CD14-positive monocyte (primary cell): Measurements from ENCODE around the gene CLUH. TPM values are rescaled to one million over a fixed set of nuclear protein-coding genes. Genes with fewer than 3 reads are reported as not detected.

Experiments
- DNase-seq, 3 donors: peaks; one replicate each; pipeline ENCODE4 v3.0.0-alpha.2; 2011 to 2022
- H2AFZ ChIP-seq: 2 replicates; pipeline ENCODE4 v1.6.0; 2012; ENCODE audit warnings: mild to moderate bottlenecking, low read depth, low read length, inconsistent platforms; ENCODE audit not compliant: insufficient read depth, poor library complexity, severe bottlenecking
- H3K27ac ChIP-seq, 2 donors: 1 replicate in 1 of 2; 2 replicates in 1 of 2; pipeline ENCODE4 v1.5.1; 2012 to 2013; ENCODE audit warnings: low read length in 2 of 2, control low read depth in 1 of 2, inconsistent platforms in 1 of 2, low read depth in 1 of 2, mild to moderate bottlenecking in 1 of 2
- H3K27me3 ChIP-seq, 2 donors: one replicate each; pipeline versions ENCODE4 v1.6.0 to v1.6.1; 2011 to 2013; ENCODE audit warnings: low read length in 2 of 2; ENCODE audit not compliant: control insufficient read depth in 2 of 2, insufficient read depth in 2 of 2
- H3K36me3 ChIP-seq, 2 donors: replicated peaks in 1 of 2; 1 replicate in 1 of 2; 2 replicates in 1 of 2; pipeline versions ENCODE4 v1.5.1 to v1.6.1; 2012 to 2013; ENCODE audit warnings: low read length in 2 of 2, control low read depth in 1 of 2, inconsistent platforms in 1 of 2, mild to moderate bottlenecking in 1 of 2; ENCODE audit not compliant: insufficient read depth in 2 of 2, control insufficient read depth in 1 of 2
- H3K4me1 ChIP-seq, 2 donors: 1 replicate in 1 of 2; 2 replicates in 1 of 2; pipeline versions ENCODE4 v1.5.1 to v1.6.1; 2012 to 2013; ENCODE audit warnings: low read length in 2 of 2, control low read depth in 1 of 2, inconsistent platforms in 1 of 2, mild to moderate bottlenecking in 1 of 2, moderate library complexity in 1 of 2; ENCODE audit not compliant: insufficient read depth in 2 of 2, control insufficient read depth in 1 of 2
- H3K4me2 ChIP-seq: replicated peaks from 2 replicates; pipeline ENCODE3; 2012; ENCODE audit warnings: low read length, moderate library complexity, mild to moderate bottlenecking; ENCODE audit not compliant: poor library complexity, severe bottlenecking; ENCODE audit errors: extremely low read depth
- H3K4me3 ChIP-seq, 3 experiments: fragments of 200-600 bp in 1 of 3; sonication (generic) in 1 of 3; replicated peaks in 1 of 3; 1 replicate in 2 of 3; 2 replicates in 1 of 3; pipeline ENCODE4 v1.5.1; 2011 to 2013; ENCODE audit warnings: low read length in 3 of 3, mild to moderate bottlenecking in 3 of 3, control low read depth in 2 of 3, low read depth in 2 of 3, inconsistent platforms in 1 of 3, moderate library complexity in 1 of 3
- H3K79me2 ChIP-seq: 2 replicates; pipeline ENCODE4 v1.6.0; 2012; ENCODE audit warnings: mild to moderate bottlenecking, control low read depth, inconsistent platforms, low read length, moderate library complexity; ENCODE audit not compliant: insufficient read depth
- H3K9ac ChIP-seq: 2 replicates; pipeline ENCODE4 v1.6.0; 2017; ENCODE audit warnings: low read length, mild to moderate bottlenecking; ENCODE audit not compliant: insufficient read depth, poor library complexity, severe bottlenecking
- H3K9me3 ChIP-seq, 2 donors: replicated peaks in 1 of 2; 1 replicate in 1 of 2; 2 replicates in 1 of 2; pipeline versions ENCODE4 v1.5.1 to v1.6.1; 2012 to 2013; ENCODE audit warnings: low read length in 2 of 2, control low read depth in 1 of 2; ENCODE audit not compliant: control insufficient read depth in 1 of 2, insufficient read depth in 1 of 2
- H4K20me1 ChIP-seq: 2 replicates; pipeline ENCODE4 v1.6.0; 2012; ENCODE audit warnings: mild to moderate bottlenecking, low read length, control low read depth, moderate library complexity; ENCODE audit not compliant: insufficient read depth
- H3K27ac Mint-ChIP-seq, 7 donors: one replicate each; pipeline ENCODE4 v1.8.0; 2020; ENCODE audit warnings: mild to moderate bottlenecking in 7 of 7, mixed read lengths in 7 of 7, moderate library complexity in 6 of 7, inconsistent platforms in 2 of 7
- H3K27me3 Mint-ChIP-seq, 3 donors: one replicate each; pipeline ENCODE4 v1.8.0; 2021 to 2022; ENCODE audit warnings: low read depth in 3 of 3, mild to moderate bottlenecking in 3 of 3, mixed read lengths in 3 of 3, moderate library complexity in 3 of 3, inconsistent platforms in 1 of 3
- H3K36me3 Mint-ChIP-seq, 2 donors: one replicate each; pipeline ENCODE4 v1.8.0; 2020; ENCODE audit warnings: mixed read lengths in 2 of 2, inconsistent platforms in 1 of 2, mild to moderate bottlenecking in 1 of 2
- H3K4me1 Mint-ChIP-seq: one replicate; pipeline ENCODE4 v1.8.0; 2020; ENCODE audit warnings: mild to moderate bottlenecking, mixed read lengths
- H3K4me3 Mint-ChIP-seq, 2 donors: one replicate each; pipeline ENCODE4 v1.8.0; 2020; ENCODE audit warnings: mild to moderate bottlenecking in 2 of 2, mixed read lengths in 2 of 2, moderate library complexity in 1 of 2
- H3K9me3 Mint-ChIP-seq, 7 donors: one replicate each; pipeline ENCODE4 v1.8.0; 2020 to 2022; ENCODE audit warnings: mixed read lengths in 7 of 7, mild to moderate bottlenecking in 6 of 7, moderate library complexity in 6 of 7, inconsistent platforms in 2 of 7
- WGBS: methylation state at CpG from one replicate; pipeline ENCODE4 v1.1.5; 2013; ENCODE audit warnings: missing lambda C conversion rate; ENCODE audit not compliant: insufficient coverage; 5-methylcytosine and 5-hydroxymethylcytosine counted together
- intact Hi-C, 2 donors: fragments of 100-400 bp; cut with micrococcal nuclease; formaldehyde crosslinking; loops; one replicate each; pipeline versions ENCODE4 v1.15.0 to v1.15.1; 2023
- polyA plus RNA-seq, 3 donors: library from polyadenylated mRNA; depleted of rRNA in 1 of 3; unstranded in 2 of 3; stranded (reverse) in 1 of 3; fragments of 300-500 nt in 2 of 3; fragments of >200 nt in 1 of 3; fragmentation: Illumina TruSeq in 2 of 3; gene quantifications; 1 replicate in 2 of 3; 2 replicates in 1 of 3; pipeline ENCODE4 v1.2.3, GENCODE V29; 2012 to 2021
- TF ChIP-seq, protein P1 (sequence below): fragments of 200-600 bp; IDR thresholded peaks from one replicate; pipeline ENCODE4 v1.8.0; 2022; ENCODE audit warnings: antibody characterized with exemption, mild to moderate bottlenecking

CLUH gene
- polyA plus RNA-seq, 3 donors = 1.6 to 26.2 (median 4.2) TPM

- no peaks in the 10 kb centered on the region for H3K9me3 Mint-ChIP-seq
- WGBS = 62% methylated on average over 45 of the region's 55 CpGs
- TF ChIP-seq, protein P1, sequence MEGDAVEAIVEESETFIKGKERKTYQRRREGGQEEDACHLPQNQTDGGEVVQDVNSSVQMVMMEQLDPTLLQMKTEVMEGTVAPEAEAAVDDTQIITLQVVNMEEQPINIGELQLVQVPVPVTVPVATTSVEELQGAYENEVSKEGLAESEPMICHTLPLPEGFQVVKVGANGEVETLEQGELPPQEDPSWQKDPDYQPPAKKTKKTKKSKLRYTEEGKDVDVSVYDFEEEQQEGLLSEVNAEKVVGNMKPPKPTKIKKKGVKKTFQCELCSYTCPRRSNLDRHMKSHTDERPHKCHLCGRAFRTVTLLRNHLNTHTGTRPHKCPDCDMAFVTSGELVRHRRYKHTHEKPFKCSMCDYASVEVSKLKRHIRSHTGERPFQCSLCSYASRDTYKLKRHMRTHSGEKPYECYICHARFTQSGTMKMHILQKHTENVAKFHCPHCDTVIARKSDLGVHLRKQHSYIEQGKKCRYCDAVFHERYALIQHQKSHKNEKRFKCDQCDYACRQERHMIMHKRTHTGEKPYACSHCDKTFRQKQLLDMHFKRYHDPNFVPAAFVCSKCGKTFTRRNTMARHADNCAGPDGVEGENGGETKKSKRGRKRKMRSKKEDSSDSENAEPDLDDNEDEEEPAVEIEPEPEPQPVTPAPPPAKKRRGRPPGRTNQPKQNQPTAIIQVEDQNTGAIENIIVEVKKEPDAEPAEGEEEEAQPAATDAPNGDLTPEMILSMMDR = no peak
- H3K36me3 ChIP-seq = peaks cover 25 to 43% of the 10 kb centered on the region in 2 donors
- no peak overlapping the region for H3K4me3 ChIP-seq
- intact Hi-C loops = no loop called here
- no peak overlapping the region for H3K4me2 ChIP-seq
- no peak overlapping the region for H3K9ac ChIP-seq
- no peak overlapping the region for H3K27ac Mint-ChIP-seq
- H3K79me2 ChIP-seq = no peaks in the 10 kb centered on the region
- H3K36me3 Mint-ChIP-seq = peaks cover 18 to 44% of the 10 kb centered on the region in 2 donors
- H4K20me1 ChIP-seq = peaks cover 11% of the 10 kb centered on the region
- H3K27me3 ChIP-seq = no peaks in the 10 kb centered on the region
- H3K4me1 ChIP-seq = no peaks in the 10 kb centered on the region
- no peak overlapping the region for H2AFZ ChIP-seq
- DNase-seq = no peak
- no peak overlapping the region for H3K27ac ChIP-seq
- no peaks in the 10 kb centered on the region for H3K9me3 ChIP-seq
- H3K4me3 Mint-ChIP-seq = no peak overlapping the region
- H3K4me1 Mint-ChIP-seq = no peaks in the 10 kb centered on the region
- H3K27me3 Mint-ChIP-seq = no peaks in the 10 kb centered on the region
These were observed 21.1 kb downstream of the CLUH start for GRCh38 chr17:2690165-2691068.

GRCh38 chr17:2689411-2690164 lies 22.0 kb downstream of the CLUH start:
- Histone ChIP-seq H3K9ac (no peak overlapping the region), H3K9me3 (no peaks in the 10 kb centered on the region), H3K4me1 (no peaks in the 10 kb centered on the region), H3K4me3 (no peak overlapping the region), H2AFZ (no peak overlapping the region), H4K20me1 (peaks cover 18% of the 10 kb centered on the region), H3K27ac (no peak overlapping the region), H3K4me2 (no peak overlapping the region), H3K79me2 (no peaks in the 10 kb centered on the region), H3K36me3 (peaks cover 22 to 42% of the 10 kb centered on the region in 2 donors), H3K27me3 (no peaks in the 10 kb centered on the region)
- Mint-ChIP-seq H3K36me3 (peaks cover 18 to 38% of the 10 kb centered on the region in 2 donors), H3K4me1 (no peaks in the 10 kb centered on the region), H3K27ac (peak overlapping the region in 2 of 7 donors; percentile 46 to 56), H3K27me3 (no peaks in the 10 kb centered on the region), H3K4me3 (no peak overlapping the region), H3K9me3 (no peaks in the 10 kb centered on the region)
- WGBS = 69% methylated on average over 39 of the region's 40 CpGs
- DNase-seq = no peak
- TF ChIP-seq, protein P1 = no peak
- intact Hi-C loops = no loop called here
